ENCODE results near the gene CTDNEP1.

CTDNEP1 gene

DNA sequence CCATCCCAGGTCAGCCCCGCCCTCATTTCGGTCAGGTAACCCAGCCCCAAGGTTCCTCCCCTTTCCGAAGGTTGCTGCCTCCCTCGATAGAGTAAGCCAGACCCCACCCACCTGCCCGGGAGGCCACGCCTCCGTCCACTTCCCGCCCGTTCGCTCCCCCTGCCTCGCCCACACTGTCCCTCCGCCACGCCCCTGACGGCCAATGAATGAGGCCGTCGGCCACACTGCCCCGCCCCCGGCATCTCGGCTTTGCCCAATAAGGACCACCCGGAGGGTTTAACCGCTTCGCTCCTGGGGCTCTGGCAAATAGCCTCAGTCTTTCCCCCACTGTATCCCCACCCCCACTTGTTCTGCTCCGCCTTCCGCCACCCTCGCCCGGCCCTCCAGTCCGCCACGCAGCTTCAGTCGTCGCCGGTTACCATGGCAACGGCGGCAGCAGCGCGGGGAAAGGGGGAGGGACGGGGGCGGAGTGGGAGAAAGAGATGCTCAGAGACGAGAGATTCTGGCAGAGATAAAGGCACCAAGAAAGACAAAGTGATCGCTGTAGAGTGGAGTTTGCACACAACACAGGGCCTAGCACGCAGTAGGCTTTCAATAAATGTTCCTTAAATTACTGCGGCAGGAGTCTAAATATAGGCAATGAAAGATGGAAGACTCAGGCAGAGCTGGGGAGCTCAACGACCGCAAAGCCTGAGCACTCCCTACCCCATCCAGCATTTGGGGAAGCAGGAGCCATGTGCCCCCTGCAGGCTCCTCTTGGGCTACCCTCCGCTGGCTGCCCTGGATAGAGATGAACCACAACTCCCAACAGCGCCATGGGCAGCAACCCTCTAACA, 37.0 kb downstream of the CTDNEP1 start:
- peak; percentile 58 for DNase-seq

- no peak for DNase-seq
Observed at GRCh38 chr17:7213895-7214299, 37.6 kb downstream of the CTDNEP1 start.

DNA sequence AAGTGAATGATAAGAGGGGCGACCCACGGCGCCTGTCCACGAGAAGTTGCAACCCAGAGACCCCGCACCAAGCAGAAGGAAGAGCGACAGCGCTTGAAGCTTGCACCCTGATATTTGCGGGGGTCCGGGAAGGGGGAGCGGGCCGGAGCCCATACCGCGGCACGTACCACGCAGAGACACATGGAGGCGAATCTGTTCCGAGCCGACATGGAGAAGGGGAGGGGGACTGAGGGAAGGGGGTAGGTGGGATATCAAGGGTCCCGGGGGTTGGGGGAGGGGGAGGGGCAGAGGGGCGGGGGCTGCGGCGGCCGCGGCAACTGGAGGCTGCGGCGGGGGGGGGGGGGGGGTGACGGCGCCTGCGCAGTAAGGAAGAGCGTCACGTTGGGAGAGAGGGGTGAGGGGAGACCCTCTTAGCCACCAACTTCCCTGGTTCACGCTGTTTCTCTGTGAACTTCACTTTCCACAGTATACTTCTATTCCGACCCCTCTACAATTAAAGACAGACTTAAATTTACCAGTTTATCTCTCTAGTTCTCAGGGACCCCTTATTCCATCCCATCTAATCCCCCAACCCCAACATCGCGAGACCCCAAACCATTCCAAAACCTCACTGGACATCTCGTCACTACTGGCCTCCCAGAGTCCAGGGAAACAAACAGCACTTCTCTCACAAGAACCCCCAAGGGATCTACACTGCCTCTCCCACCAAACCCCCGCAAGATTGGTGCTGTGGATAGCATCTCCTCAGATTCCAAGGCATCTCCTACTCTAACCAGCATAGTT, 39.9 kb downstream of the CTDNEP1 start:
- no peak for DNase-seq

- no peak for DNase-seq
Observed at GRCh38 chr17:7208754-7209460, 42.6 kb downstream of the CTDNEP1 start.

GRCh38 chr17:7208027-7208571, 43.4 kb downstream of the CTDNEP1 start:
- DNase-seq: no peak

GRCh38 chr17:7207120-7208001, 44.2 kb downstream of the CTDNEP1 start:
- no peak for DNase-seq

DNA sequence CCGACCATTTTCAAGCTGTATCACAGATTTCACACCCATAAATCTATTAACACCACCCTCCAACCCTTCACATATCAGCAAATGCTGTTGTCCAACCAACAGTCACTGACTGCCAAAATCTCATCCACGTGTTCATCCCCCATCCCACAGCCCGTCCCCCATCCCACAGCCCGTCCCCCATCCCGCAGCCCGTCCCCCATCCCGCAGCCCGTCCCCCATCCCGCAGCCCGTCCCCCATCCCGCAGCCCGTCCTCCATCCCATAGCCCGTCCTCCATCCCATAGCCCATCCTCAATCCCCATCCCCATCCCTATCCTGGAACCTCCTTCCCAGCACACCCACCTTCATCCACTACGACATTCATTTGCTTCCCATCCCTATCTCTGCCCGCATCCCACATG, 46.0 kb downstream of the CTDNEP1 start:
- DNase-seq: no peak

DNA sequence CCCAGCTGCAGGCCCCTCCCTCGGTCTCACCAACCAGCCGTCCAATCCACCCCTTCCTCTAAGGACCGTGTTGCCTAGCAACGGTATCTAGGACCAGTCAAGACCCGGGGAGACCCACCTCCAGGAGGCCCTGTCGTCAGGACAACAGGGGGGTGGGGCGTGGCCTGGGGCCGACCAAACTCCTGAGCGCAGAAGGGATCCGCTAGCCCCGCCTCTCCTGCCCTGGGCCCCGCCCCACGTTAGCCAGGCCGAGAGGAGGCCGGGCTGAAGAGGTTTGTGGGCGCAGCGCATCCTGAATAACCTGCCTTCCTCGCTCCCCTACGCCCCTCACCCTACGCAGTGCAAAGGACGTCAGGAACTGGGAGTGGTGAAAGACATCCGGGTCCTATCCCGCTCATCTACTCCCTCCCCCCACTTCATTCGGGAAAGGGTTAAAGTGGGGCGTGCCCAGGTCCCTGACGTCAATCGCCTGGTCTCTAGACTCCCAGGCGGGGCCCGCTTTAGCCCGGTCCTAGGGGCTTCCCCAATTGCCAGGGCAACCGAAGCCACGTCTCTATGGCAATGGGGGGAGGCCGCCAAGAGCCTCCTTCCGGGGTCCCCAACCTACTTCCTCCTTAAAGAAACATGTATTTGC, 46.6 kb downstream of the CTDNEP1 start:
- no peak for DNase-seq

DNA sequence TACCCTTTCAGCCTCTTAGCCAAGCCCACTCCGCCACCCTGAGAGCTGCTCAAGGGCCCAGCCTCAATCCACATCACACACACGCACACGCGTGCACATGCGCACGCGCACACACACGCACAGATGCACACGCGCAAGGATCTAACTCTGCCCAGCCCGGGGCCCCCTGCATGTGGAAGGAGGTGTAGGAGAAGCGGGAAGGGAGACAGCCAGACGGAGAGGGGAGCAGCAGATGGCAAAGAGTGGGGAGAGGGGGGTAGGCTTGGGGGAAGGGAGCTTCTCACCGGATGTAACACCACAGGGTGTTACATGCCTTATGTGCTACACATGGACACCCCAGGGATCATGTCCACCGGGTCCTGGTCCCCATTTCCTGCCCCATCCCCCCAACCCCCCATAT, 47.2 kb downstream of the CTDNEP1 start:
- DNase-seq: no peak

DNA sequence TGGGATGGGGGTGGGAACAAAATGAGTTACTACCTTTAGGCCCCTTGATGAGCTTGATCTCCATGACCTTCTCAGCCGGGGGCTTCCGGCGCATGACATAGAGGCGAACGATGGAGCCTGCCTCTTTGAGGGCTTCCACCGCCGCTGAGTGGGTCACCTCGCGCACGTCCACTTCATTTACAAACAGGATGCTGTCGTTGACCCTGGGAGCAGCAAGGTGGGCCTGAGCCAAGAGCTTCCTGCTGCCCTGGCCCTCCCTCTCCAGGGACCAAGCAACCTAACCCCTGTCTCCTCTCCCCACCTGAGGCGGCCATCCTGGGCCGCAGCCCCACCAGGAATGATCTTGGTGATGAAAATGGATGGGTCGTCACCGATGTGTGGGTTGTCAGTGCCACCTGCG, 48.1 kb downstream of the CTDNEP1 start:
- DNase-seq: no peak

GRCh38 chr17:7196651-7197401, 54.7 kb downstream of the CTDNEP1 start:
- no peak for DNase-seq

- no peak for DNase-seq
Observed at GRCh38 chr17:7195971-7196370, 55.6 kb downstream of the CTDNEP1 start.
